SJSA1 (cell line): Measurements from ENCODE around the gene COL6A1. TPM values are rescaled to one million over a fixed set of nuclear protein-coding genes. Genes with fewer than 3 reads are reported as not detected.
"Not testable (repeated sequence)": the region's sequence is repeated elsewhere in the genome, so short reads cannot be mapped to it uniquely, and the experiment has no call there.

Source experiments
- DNase-seq, 2 experiments: peaks; one replicate each; pipeline ENCODE4 v3.0.0-alpha.2; 2015 to 2020; ENCODE audit warnings: low spot score in 2 of 2, low read depth in 1 of 2
- H3K27ac ChIP-seq: fragments of 250-450 bp; sonication (Bioruptor Pico); 2 replicates; pipeline ENCODE4 v1.5.1; 2020; ENCODE audit warnings: mild to moderate bottlenecking, moderate library complexity
- H3K27me3 ChIP-seq: fragments of 250-450 bp; sonication (Bioruptor Pico); replicated peaks from 2 replicates; pipeline ENCODE4 v1.5.1; 2020; ENCODE audit warnings: mild to moderate bottlenecking, moderate library complexity
- H3K36me3 ChIP-seq: fragments of 250-450 bp; sonication (Bioruptor Pico); 2 replicates; pipeline ENCODE4 v1.5.1; 2020; ENCODE audit warnings: mild to moderate bottlenecking
- H3K4me1 ChIP-seq: fragments of 250-450 bp; sonication (Bioruptor Pico); replicated peaks from 2 replicates; pipeline ENCODE4 v1.6.1; 2021; ENCODE audit warnings: mild to moderate bottlenecking
- H3K4me3 ChIP-seq: fragments of 250-450 bp; sonication (Bioruptor Pico); 2 replicates; pipeline ENCODE4 v1.5.1; 2020; ENCODE audit warnings: mild to moderate bottlenecking
- H3K9me3 ChIP-seq: fragments of 250-450 bp; sonication (Bioruptor Pico); replicated peaks from 2 replicates; pipeline ENCODE4 v1.5.1; 2020; ENCODE audit warnings: mild to moderate bottlenecking
- total RNA-seq: library from RNA; depleted of rRNA; stranded (reverse); fragments of >200 nt; shearing (Covaris generic); gene quantifications from 2 replicates; pipeline ENCODE4 v1.2.3, GENCODE V29; 2014

COL6A1 gene
- total RNA-seq, 1 experiment from 2014 or later, result 149 TPM

GRCh38 chr21:45966791-45967394 is 14.7 kb upstream of the COL6A1 start:
- H3K4me1 ChIP-seq, result peaks cover 17% of the 10 kb centered on the region

GRCh38 chr21:45969921-45970673 is 11.5 kb upstream of the COL6A1 start:
- H3K36me3 ChIP-seq, result no peaks in the 10 kb centered on the region
- no peaks in the 10 kb centered on the region for H3K27me3 ChIP-seq
- H3K9me3 ChIP-seq, result no peaks in the 10 kb centered on the region
- no peak overlapping the region for H3K27ac ChIP-seq
- peaks cover 47% of the 10 kb centered on the region for H3K4me1 ChIP-seq
- no peak for DNase-seq
- no peak overlapping the region for H3K4me3 ChIP-seq

More at GRCh38 chr21:45966791-45967394, 14.7 kb upstream of the COL6A1 start:
- no peak overlapping the region for H3K27ac ChIP-seq
- H3K9me3 ChIP-seq, result peaks cover 3% of the 10 kb centered on the region; the same call in 1 of the 2 replicates
- no peaks in the 10 kb centered on the region for H3K36me3 ChIP-seq
- no peak overlapping the region for H3K4me3 ChIP-seq
- H3K27me3 ChIP-seq, result no peaks in the 10 kb centered on the region
- DNase-seq, result no peak

GRCh38 chr21:45970674-45971615 is 10.6 kb upstream of the COL6A1 start:
- Histone ChIP-seq H3K4me1 (peaks cover 53% of the 10 kb centered on the region), H3K36me3 (no peaks in the 10 kb centered on the region), H3K27ac (peak overlapping the region; percentile 89; the same call in 1 of the 2 replicates), H3K4me3 (no peak overlapping the region), H3K27me3 (no peaks in the 10 kb centered on the region), H3K9me3 (no peaks in the 10 kb centered on the region)
- peak; percentile 64 to 75 for DNase-seq

GRCh38 chr21:45971616-45972352 is 9.8 kb upstream of the COL6A1 start:
- Histone ChIP-seq H3K27ac (peak overlapping the region; percentile 89), H3K36me3 (no peaks in the 10 kb centered on the region), H3K27me3 (no peaks in the 10 kb centered on the region), H3K4me3 (no peak overlapping the region), H3K9me3 (no peaks in the 10 kb centered on the region), H3K4me1 (peaks cover 53% of the 10 kb centered on the region)
- DNase-seq, result peak; percentile 73 to 76

- Histone ChIP-seq H3K4me3 (peak overlapping the region; percentile 36), H3K27ac (peak overlapping the region; percentile 89), H3K27me3 (no peaks in the 10 kb centered on the region), H3K36me3 (no peaks in the 10 kb centered on the region), H3K9me3 (no peaks in the 10 kb centered on the region), H3K4me1 (peaks cover 54% of the 10 kb centered on the region)
- peak; percentile 42 to 55 for DNase-seq
Observed at GRCh38 chr21:45972353-45972715, 9.2 kb upstream of the COL6A1 start.

- H3K9me3 ChIP-seq, result no peaks in the 10 kb centered on the region
- peak overlapping the region; percentile 36 for H3K4me3 ChIP-seq
- DNase-seq, result peak; percentile 80 to 81
- no peaks in the 10 kb centered on the region for H3K36me3 ChIP-seq
- H3K27me3 ChIP-seq, result no peaks in the 10 kb centered on the region
- H3K4me1 ChIP-seq, result peaks cover 56% of the 10 kb centered on the region
- H3K27ac ChIP-seq, result peak overlapping the region; percentile 89
Observed at GRCh38 chr21:45972716-45973474, 8.7 kb upstream of the COL6A1 start.

- DNase-seq, result peak; percentile 92 to 94
- Histone ChIP-seq H3K4me3 (peak overlapping the region; percentile 36), H3K4me1 (peaks cover 60% of the 10 kb centered on the region), H3K27ac (peak overlapping the region; percentile 89), H3K36me3 (no peaks in the 10 kb centered on the region), H3K9me3 (no peaks in the 10 kb centered on the region), H3K27me3 (no peaks in the 10 kb centered on the region)
Observed at GRCh38 chr21:45973475-45974072, 8.0 kb upstream of the COL6A1 start.

GRCh38 chr21:45974073-45975019 is 7.2 kb upstream of the COL6A1 start:
- no peaks in the 10 kb centered on the region for H3K9me3 ChIP-seq
- peaks cover 68% of the 10 kb centered on the region for H3K4me1 ChIP-seq
- H3K27me3 ChIP-seq, result no peaks in the 10 kb centered on the region
- H3K27ac ChIP-seq, result peak overlapping the region; percentile 89
- peak overlapping the region; percentile 36 for H3K4me3 ChIP-seq
- no peaks in the 10 kb centered on the region for H3K36me3 ChIP-seq
- peak; percentile 90 to 94 for DNase-seq

GRCh38 chr21:45975020-45975666 is 6.4 kb upstream of the COL6A1 start:
- H3K9me3 ChIP-seq, result no peaks in the 10 kb centered on the region
- peaks cover 69% of the 10 kb centered on the region for H3K4me1 ChIP-seq
- H3K4me3 ChIP-seq, result peak overlapping the region; percentile 36

GRCh38 chr21:45975667-45976409 is 5.7 kb upstream of the COL6A1 start:
- DNase-seq, H3K4me3 ChIP-seq, H3K36me3 ChIP-seq, H3K27me3 ChIP-seq, H3K9me3 ChIP-seq: not testable (repeated sequence)
- peak overlapping the region; percentile 89 for H3K27ac ChIP-seq
- peaks cover 64% of the 10 kb centered on the region for H3K4me1 ChIP-seq

More at GRCh38 chr21:45975020-45975666, 6.4 kb upstream of the COL6A1 start:
- Histone ChIP-seq H3K27ac (peak overlapping the region; percentile 89), H3K36me3 (no peaks in the 10 kb centered on the region), H3K27me3 (no peaks in the 10 kb centered on the region)
- peak in 1 of 2 experiments; percentile 88 for DNase-seq
